ENCODE data around the gene ADAMTS6.
"Not testable (repeated sequence)": the region's sequence is repeated elsewhere in the genome, so short reads cannot be mapped to it uniquely, and the experiment has no call there.

ADAMTS6 gene, protein sequence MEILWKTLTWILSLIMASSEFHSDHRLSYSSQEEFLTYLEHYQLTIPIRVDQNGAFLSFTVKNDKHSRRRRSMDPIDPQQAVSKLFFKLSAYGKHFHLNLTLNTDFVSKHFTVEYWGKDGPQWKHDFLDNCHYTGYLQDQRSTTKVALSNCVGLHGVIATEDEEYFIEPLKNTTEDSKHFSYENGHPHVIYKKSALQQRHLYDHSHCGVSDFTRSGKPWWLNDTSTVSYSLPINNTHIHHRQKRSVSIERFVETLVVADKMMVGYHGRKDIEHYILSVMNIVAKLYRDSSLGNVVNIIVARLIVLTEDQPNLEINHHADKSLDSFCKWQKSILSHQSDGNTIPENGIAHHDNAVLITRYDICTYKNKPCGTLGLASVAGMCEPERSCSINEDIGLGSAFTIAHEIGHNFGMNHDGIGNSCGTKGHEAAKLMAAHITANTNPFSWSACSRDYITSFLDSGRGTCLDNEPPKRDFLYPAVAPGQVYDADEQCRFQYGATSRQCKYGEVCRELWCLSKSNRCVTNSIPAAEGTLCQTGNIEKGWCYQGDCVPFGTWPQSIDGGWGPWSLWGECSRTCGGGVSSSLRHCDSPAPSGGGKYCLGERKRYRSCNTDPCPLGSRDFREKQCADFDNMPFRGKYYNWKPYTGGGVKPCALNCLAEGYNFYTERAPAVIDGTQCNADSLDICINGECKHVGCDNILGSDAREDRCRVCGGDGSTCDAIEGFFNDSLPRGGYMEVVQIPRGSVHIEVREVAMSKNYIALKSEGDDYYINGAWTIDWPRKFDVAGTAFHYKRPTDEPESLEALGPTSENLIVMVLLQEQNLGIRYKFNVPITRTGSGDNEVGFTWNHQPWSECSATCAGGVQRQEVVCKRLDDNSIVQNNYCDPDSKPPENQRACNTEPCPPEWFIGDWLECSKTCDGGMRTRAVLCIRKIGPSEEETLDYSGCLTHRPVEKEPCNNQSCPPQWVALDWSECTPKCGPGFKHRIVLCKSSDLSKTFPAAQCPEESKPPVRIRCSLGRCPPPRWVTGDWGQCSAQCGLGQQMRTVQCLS (N-terminal part only)

DNA sequence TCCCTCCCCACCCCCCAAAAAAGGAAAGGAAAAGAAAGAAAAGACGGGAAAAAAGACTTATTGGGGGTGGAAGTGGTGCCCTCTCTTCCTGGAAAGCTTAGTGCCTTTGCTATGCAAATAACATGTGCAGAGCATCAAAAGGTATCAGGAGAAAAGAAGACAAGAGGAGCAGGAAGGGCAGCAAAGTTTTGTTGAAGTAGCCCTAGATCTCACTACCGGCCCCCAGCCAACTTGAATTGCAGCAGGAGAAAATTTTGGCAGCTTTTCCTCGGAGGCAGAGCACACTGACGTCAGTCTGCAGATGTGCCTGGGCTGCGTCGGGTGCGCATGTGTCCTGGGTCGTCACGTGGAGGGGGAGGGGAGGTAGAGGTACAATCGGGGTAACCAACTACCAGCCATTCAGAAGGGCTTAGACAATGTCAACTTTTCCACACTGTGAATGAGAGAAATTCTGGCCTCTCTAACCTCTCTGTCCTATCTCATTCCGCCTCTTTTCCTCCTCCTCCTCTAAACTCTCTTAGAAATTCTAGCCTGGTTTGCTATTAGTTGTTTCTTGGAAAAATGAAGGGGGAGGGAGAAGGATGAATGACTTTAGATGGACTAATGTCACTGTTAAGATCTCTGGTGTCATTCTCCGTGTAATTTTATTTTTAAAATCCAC is at the start of gene ADAMTS6:
TSS of gene ADAMTS6 (minus strand) at position 286 of the 661 bp plus-strand sequence. CDS start 8,247 bp downstream, outside the sequence.
- DNase-seq, result peak; percentile 92

DNA sequence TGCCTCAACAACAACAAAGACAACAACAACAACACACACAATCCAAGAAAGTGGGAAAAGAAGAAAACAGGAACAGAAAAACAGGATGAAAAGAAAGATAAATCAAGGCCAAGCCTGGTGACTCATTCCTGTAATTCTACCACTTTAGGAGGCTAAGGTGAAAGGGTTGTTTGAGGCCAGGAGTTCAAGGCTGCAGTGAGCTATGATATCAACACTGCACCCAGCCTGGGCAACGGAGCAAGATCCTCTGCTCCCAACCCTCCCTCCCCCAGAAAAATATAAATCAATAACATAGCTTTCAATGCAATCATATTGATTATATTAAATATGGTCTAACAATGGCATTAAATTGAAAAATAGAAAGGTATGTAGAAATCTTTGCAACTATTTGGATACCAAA is 49.2 kb upstream of the ADAMTS6 start:
- DNase-seq, result no peak

GRCh38 chr5:65525726-65526125 is 44.0 kb upstream of the ADAMTS6 start:
- no peak for DNase-seq

DNA sequence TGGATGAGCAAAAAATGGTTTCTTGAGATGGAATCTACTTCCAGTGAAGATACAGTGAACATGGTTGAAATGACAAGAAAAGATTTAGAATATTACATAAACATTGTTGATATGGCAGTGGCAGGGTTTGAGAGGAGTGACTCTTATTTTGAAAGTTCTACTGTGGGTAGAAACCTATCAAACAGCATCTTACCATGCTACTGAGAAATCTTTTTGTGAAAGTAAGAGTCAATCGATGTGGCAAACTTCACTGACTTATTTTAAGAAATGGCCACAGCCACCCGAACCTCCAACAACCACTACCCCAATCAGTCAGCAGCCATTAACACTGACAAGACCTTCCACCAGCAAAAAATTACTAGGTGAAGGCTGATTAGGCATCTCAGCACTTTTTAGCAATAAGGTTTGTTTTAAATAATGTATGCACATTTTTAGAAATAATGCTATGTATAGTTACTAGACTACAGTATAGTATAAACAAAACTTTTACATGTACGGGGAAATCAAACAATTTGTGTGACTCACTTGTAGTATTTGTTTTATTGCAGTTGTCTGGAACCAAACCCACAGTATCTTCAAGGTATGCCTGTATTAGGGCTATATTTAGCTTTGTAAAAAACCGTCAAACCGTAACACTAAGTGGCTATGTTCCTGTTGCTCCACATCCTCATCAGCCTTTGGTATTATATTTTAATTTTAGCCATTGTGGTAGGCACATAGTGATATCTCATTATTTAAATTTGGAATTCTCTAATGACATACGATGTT is 30.6 kb upstream of the ADAMTS6 start:
- peak; percentile 10 for DNase-seq

- DNase-seq, result no peak
Measured at GRCh38 chr5:65508978-65509377, 27.3 kb upstream of the ADAMTS6 start.

DNA sequence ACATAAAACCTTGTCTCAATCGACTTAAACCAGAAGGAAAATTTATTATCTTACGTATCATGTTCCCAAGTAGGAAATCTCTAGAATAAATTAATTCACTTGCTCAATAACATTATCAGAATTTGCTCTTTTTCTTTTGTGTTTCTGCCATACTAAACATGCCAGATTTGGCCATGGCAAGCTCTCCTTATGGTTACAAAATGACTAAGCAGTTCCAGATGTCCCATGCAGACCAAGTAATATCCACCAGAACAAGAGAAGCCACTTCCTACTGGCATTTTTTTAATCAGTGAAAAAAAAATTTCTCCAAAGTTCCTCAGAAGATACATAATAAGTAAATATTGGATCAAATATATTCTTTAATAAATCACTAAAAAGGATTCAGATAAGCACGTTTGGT is 25.2 kb upstream of the ADAMTS6 start:
- DNase-seq, result peak; percentile 39

GRCh38 chr5:65489119-65489518 is 7.4 kb upstream of the ADAMTS6 start:
- DNase-seq, result no peak

DNA sequence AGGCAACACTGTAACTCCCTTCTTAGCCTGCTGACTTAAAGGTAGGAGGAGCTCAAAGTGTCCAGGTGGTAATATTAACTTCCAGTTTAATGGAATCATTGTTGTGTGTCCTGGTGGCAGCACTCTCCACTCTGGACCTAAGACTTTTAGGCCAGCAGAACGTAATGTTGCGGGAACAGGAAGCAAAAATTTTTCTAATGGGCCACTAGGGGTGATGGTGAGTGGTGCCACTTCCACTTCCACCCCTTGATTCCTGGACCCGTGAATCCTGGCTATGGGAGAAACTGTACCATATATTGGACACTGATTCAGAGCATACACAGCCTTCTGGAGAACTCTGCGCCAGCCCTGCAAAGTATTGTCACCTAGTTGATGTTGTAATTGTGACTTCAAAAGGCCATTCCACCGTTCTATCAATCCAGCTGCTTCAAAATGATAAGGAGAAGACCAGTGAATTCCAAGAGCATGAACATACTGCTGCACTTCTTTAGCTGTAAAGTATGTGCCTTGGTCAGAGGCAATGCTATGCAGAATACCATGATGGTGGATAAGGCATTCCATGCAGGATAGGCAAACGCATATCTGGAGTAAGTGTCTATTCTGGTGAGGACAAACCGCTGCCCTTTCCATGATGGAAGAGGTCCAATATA is 6.4 kb upstream of the ADAMTS6 start:
- not testable (repeated sequence) for DNase-seq

DNA sequence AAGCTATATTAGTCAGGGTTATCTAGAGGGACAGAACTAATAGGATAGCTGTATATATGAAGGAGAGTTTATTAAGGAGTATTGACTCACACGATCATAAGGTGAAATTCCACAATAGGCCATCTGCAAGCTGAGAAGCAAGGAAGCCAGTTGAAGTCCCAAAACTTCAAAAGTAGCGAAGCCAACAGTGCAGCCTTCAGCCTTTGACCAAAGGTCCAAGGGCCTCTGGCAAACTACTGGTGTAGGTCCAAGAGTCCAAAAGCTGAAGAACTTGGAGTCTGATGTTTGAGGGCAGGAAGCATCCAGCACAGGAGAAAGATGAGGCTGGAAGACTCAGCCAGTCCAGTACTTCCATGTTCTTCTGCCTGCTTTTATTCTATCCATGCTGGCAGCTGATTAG is 5.1 kb upstream of the ADAMTS6 start:
- not testable (repeated sequence) for DNase-seq

DNA sequence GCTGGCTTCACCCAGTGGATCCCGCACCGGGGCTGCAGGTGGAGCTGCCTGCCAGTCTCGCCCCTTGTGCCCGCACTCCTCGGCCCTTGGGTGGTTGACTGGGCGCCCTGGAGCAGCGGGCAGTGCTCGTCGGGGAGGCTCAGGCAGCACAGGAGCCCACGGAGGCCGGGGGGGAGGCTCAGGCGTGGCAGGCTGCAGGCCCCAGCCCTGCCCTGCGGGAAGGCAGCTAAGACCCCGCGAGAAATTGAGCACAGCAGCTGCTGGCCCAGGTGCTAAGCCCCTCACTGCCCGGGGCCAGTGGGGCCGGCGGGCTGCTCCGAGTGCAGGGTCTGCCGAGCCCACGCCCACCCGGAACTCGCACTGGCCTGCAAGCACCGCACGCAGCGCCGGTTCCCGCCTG is 3.7 kb upstream of the ADAMTS6 start:
- no peak for DNase-seq

DNA sequence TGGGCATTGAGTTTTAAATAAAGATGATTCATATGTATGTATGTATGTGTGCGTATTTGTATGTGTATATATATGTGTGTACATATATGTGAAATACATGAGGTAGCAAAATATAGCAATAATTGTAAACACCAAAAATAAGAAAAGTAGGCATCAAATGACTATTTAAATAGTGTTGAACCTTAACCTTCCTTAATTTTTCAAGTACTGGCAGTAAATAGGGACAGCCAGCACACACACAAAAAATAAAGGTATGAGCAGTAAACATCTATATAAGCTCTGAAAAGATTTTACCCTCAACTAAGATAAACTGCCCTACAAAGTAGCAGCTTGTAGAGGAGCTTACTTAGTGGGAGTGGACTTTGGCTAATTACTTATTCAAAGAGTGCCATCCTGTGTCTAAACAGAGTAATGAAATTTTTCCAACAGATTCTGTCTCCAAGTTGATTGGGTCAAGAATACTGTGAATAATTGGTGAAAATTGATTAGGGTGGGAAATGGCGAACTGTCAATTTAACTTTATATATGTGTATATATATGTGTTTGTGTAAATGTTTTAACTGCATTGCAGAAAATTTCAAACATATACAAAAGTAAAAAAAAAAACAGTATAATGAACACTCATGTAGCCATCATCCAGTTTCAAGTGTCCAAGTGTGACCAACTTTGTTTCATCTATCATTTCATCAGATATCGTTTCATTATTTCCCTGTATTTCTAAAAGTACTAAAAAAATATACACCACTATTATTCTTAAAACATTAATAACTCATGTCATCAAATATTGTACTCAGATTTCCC is 2.0 kb upstream of the ADAMTS6 start:
- DNase-seq, result peak; percentile 86

DNA sequence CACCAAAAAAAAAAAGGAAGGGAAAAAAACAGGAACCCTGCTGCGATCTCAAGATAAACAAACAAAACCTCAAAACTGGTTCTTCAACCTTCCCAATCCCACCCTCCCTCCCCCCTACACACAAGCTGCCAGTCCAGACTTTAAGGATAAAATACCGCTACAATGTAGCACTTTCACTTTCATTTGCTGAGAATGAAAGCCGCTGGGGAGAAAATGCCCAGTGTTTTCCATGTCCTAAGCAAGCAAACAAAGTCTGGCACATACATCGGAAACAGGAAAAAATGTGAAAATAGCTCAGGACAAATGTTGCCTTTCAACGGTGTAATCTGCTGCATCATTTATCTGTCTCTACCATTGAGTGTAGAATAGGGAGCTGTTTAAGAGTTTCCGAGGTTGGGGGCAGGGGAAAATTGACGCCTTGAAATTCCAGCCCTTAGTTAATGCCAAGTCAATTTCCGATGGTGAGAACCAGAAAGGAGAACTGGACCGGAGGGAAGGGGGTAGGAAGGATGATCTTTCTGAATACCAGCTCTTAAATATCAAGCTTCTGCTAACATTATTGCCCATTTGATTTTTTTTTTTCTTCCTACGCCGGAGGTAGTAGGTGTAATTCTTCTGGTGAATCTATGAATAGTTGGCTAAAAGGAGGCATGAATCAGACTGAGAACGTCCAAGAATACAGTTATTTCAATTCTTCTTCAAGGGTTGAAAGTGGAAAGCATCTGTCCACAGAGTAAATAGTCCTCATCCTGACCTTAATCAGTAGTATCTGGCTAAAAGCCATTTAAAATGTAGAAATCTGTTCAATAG is 1.2 kb upstream of the ADAMTS6 start:
- DNase-seq, result peak; percentile 63

- no peak for DNase-seq
Measured at GRCh38 chr5:65482296-65482735, 596 bp upstream of the ADAMTS6 start.

GRCh38 chr5:65481171-65481581 is 544 bp downstream of the ADAMTS6 start:
- peak; percentile 25 for DNase-seq

- DNase-seq, result peak; percentile 69
Measured at GRCh38 chr5:65480306-65480865, 1.3 kb downstream of the ADAMTS6 start.

- no peak for DNase-seq
Measured at GRCh38 chr5:65479527-65479926, 2.2 kb downstream of the ADAMTS6 start.

GRCh38 chr5:65478336-65478735 is 3.4 kb downstream of the ADAMTS6 start:
- DNase-seq, result peak; percentile 8

DNA sequence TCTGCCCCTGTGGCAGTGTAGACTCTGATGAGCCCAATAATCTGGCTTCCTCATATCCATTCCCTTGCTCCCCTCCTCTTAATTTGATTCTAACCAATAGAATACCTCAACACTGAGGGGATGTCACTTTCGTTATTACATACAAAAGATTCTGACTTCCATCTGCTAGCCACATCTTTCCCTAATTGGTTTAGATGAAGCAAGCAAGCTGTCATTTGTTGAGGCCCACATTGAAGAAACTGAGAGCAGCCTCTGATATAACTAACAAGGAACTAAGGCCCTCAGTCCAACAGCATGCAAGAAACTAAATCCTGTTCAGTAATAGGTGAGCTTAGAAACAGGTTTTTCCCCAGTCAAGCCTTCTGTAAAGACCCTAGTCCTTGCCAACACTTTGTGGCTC is 5.8 kb downstream of the ADAMTS6 start:
- no peak for DNase-seq

DNA sequence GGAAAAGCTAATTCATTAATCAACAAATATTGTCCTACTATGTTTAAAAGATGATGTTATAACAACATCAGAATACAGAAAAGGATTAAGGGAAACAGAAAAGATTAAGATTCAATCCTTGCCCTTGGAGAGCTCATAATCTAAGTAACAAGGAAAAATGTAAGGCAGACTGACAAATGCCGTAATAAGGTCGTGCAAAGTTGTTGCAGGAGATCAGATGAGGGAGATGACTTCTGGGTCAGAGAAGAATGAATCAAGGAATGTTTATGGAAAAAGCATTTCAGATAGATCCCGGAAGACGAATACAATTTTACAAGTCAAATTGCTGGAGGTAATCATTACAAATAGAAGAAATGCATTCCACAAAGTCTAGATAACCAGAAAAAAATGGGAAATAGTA is 6.4 kb downstream of the ADAMTS6 start:
- DNase-seq, result no peak

Measured in hematopoietic multipotent progenitor cell treated with erythropoietin and hydrocortisone succinate and interleukin-3 and kit ligand, for 4 days (in vitro differentiated cells).